K562 (cell line): Measurements from ENCODE around the gene DPAGT1. TPM values are rescaled to one million over a fixed set of nuclear protein-coding genes. Genes with fewer than 3 reads are reported as not detected.

Experiments
- ZKSCAN8 ChIP-seq: fragments of 200-800 bp; sonication (Bioruptor generic); IDR thresholded peaks from 2 replicates; pipeline ENCODE4 v1.6.1; 2016; ENCODE audit warnings: missing genetic modification characterization, missing compliant biosample characterization
- ZNF766 ChIP-seq: fragments of 200-800 bp; sonication (Bioruptor generic); conservative IDR thresholded peaks from 2 replicates; pipeline ENCODE4 v1.6.1; 2016; ENCODE audit warnings: missing genetic modification characterization, missing compliant biosample characterization
- polyA plus RNA-seq, 8 experiments: library from polyadenylated mRNA; depleted of rRNA in 4 of 8; stranded (reverse) in 5 of 8; unstranded in 3 of 8; fragments of >200 nt; fragmentation: Nextera tagmentation in 2 of 8; fragmentation: Illumina TruSeq in 1 of 8; extraction: Ambion mirVana in 2 of 8; extraction: Trizol in 1 of 8; gene quantifications; 2 replicates each; pipeline versions ENCODE4 v1.2.1 to v1.2.3, GENCODE V29; 2011 to 2014; ENCODE audit warnings: inconsistent platforms in 1 of 8, missing spikeins in 1 of 8
- total RNA-seq, 7 experiments: library from RNA; depleted of rRNA in 6 of 7; stranded (reverse); fragments of >200 nt in 6 of 7; fragmentation: Illumina TruSeq in 2 of 7; extraction: Trizol in 2 of 7; gene quantifications; 2 replicates each; pipeline versions ENCODE4 v1.2.1 to v1.2.3, GENCODE V29; 2011 to 2021; ENCODE audit warnings: low replicate concordance in 1 of 7
- TF ChIP-seq, protein P1 (sequence below): IDR thresholded peaks from 3 replicates; pipeline ENCODE4 v1.6.1; 2011; ENCODE audit warnings: borderline replicate concordance, mild to moderate bottlenecking, moderate library complexity; ENCODE audit not compliant: insufficient read length; ENCODE audit errors: extremely low read depth
- TF ChIP-seq, protein P2 (sequence below): fragments of 450-650 bp; IDR thresholded peaks from 2 replicates; pipeline ENCODE4 v1.6.1; 2016; ENCODE audit warnings: borderline replicate concordance
- TF ChIP-seq, protein P3 (sequence below): fragments of 450-650 bp; IDR thresholded peaks from 2 replicates; pipeline ENCODE4 v1.6.1; 2016; ENCODE audit warnings: mild to moderate bottlenecking, moderate library complexity
- TF ChIP-seq, protein P4 (sequence below): fragments of 250-450 bp; sonication (Bioruptor Pico); IDR thresholded peaks from 2 replicates; pipeline ENCODE4 v1.8.0; 2021; ENCODE audit warnings: borderline replicate concordance, mild to moderate bottlenecking, moderate library complexity; ENCODE audit not compliant: poor library complexity, severe bottlenecking

The DPAGT1 gene
- total and polyA plus RNA-seq, 9 of the 15 experiments (the other 6 are each of a cell fraction or from before 2014, with no cell fraction given), result 29.9 to 135 (median 85.0) TPM

DNA sequence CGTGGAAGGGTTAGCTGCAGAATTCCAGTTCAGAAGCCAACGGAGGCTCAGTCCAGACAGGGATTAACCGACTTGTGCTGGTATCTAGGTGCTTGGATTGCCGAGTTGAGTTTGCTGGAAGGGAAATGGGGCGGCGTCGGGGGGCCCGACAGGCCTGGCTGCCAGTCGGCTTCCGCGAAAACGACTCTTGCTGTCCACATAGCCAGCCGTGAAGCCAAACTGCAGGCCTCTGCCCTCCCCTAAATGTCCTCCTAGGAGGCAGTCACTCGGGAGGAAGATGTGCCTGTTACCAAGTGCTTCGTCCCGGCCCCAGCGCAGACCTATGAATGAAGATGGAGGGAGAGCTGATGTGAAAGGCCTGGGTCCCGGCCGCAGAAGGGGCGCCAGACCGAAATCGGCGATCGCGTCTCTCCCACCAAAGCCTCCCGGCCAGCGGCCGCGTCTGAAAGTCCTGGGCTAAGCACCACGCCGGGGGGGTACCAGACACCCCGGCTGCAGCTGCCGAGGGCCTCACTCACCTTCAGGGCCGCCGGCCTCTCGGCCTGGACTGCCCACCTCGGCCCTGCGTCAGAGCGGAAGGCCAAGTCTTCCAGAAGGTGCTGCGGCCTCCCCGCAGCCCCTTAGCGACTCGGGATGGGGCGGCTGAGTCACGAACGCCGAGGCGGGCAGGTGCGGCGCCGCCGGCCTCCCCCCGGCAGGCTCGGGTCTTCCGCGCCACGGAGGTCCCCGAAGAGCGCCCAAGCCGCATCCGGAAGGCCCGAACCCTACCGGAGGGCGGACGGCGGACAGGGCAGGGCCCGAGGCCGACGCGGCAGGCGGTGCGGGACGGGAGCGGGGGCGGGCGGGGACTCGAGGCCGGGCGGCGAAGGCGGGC lies 7.5 kb downstream of the DPAGT1 start (continued):
- no peak for TF ChIP-seq ZKSCAN8
- TF ChIP-seq, protein P1, sequence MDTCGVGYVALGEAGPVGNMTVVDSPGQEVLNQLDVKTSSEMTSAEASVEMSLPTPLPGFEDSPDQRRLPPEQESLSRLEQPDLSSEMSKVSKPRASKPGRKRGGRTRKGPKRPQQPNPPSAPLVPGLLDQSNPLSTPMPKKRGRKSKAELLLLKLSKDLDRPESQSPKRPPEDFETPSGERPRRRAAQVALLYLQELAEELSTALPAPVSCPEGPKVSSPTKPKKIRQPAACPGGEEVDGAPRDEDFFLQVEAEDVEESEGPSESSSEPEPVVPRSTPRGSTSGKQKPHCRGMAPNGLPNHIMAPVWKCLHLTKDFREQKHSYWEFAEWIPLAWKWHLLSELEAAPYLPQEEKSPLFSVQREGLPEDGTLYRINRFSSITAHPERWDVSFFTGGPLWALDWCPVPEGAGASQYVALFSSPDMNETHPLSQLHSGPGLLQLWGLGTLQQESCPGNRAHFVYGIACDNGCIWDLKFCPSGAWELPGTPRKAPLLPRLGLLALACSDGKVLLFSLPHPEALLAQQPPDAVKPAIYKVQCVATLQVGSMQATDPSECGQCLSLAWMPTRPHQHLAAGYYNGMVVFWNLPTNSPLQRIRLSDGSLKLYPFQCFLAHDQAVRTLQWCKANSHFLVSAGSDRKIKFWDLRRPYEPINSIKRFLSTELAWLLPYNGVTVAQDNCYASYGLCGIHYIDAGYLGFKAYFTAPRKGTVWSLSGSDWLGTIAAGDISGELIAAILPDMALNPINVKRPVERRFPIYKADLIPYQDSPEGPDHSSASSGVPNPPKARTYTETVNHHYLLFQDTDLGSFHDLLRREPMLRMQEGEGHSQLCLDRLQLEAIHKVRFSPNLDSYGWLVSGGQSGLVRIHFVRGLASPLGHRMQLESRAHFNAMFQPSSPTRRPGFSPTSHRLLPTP, result no peak
- TF ChIP-seq ZNF766 (CRISPR knock-in tag), result no peak
- TF ChIP-seq, protein P2, sequence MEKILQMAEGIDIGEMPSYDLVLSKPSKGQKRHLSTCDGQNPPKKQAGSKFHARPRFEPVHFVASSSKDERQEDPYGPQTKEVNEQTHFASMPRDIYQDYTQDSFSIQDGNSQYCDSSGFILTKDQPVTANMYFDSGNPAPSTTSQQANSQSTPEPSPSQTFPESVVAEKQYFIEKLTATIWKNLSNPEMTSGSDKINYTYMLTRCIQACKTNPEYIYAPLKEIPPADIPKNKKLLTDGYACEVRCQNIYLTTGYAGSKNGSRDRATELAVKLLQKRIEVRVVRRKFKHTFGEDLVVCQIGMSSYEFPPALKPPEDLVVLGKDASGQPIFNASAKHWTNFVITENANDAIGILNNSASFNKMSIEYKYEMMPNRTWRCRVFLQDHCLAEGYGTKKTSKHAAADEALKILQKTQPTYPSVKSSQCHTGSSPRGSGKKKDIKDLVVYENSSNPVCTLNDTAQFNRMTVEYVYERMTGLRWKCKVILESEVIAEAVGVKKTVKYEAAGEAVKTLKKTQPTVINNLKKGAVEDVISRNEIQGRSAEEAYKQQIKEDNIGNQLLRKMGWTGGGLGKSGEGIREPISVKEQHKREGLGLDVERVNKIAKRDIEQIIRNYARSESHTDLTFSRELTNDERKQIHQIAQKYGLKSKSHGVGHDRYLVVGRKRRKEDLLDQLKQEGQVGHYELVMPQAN, result no peak
- TF ChIP-seq, protein P3, sequence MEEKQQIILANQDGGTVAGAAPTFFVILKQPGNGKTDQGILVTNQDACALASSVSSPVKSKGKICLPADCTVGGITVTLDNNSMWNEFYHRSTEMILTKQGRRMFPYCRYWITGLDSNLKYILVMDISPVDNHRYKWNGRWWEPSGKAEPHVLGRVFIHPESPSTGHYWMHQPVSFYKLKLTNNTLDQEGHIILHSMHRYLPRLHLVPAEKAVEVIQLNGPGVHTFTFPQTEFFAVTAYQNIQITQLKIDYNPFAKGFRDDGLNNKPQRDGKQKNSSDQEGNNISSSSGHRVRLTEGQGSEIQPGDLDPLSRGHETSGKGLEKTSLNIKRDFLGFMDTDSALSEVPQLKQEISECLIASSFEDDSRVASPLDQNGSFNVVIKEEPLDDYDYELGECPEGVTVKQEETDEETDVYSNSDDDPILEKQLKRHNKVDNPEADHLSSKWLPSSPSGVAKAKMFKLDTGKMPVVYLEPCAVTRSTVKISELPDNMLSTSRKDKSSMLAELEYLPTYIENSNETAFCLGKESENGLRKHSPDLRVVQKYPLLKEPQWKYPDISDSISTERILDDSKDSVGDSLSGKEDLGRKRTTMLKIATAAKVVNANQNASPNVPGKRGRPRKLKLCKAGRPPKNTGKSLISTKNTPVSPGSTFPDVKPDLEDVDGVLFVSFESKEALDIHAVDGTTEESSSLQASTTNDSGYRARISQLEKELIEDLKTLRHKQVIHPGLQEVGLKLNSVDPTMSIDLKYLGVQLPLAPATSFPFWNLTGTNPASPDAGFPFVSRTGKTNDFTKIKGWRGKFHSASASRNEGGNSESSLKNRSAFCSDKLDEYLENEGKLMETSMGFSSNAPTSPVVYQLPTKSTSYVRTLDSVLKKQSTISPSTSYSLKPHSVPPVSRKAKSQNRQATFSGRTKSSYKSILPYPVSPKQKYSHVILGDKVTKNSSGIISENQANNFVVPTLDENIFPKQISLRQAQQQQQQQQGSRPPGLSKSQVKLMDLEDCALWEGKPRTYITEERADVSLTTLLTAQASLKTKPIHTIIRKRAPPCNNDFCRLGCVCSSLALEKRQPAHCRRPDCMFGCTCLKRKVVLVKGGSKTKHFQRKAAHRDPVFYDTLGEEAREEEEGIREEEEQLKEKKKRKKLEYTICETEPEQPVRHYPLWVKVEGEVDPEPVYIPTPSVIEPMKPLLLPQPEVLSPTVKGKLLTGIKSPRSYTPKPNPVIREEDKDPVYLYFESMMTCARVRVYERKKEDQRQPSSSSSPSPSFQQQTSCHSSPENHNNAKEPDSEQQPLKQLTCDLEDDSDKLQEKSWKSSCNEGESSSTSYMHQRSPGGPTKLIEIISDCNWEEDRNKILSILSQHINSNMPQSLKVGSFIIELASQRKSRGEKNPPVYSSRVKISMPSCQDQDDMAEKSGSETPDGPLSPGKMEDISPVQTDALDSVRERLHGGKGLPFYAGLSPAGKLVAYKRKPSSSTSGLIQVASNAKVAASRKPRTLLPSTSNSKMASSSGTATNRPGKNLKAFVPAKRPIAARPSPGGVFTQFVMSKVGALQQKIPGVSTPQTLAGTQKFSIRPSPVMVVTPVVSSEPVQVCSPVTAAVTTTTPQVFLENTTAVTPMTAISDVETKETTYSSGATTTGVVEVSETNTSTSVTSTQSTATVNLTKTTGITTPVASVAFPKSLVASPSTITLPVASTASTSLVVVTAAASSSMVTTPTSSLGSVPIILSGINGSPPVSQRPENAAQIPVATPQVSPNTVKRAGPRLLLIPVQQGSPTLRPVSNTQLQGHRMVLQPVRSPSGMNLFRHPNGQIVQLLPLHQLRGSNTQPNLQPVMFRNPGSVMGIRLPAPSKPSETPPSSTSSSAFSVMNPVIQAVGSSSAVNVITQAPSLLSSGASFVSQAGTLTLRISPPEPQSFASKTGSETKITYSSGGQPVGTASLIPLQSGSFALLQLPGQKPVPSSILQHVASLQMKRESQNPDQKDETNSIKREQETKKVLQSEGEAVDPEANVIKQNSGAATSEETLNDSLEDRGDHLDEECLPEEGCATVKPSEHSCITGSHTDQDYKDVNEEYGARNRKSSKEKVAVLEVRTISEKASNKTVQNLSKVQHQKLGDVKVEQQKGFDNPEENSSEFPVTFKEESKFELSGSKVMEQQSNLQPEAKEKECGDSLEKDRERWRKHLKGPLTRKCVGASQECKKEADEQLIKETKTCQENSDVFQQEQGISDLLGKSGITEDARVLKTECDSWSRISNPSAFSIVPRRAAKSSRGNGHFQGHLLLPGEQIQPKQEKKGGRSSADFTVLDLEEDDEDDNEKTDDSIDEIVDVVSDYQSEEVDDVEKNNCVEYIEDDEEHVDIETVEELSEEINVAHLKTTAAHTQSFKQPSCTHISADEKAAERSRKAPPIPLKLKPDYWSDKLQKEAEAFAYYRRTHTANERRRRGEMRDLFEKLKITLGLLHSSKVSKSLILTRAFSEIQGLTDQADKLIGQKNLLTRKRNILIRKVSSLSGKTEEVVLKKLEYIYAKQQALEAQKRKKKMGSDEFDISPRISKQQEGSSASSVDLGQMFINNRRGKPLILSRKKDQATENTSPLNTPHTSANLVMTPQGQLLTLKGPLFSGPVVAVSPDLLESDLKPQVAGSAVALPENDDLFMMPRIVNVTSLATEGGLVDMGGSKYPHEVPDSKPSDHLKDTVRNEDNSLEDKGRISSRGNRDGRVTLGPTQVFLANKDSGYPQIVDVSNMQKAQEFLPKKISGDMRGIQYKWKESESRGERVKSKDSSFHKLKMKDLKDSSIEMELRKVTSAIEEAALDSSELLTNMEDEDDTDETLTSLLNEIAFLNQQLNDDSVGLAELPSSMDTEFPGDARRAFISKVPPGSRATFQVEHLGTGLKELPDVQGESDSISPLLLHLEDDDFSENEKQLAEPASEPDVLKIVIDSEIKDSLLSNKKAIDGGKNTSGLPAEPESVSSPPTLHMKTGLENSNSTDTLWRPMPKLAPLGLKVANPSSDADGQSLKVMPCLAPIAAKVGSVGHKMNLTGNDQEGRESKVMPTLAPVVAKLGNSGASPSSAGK, result no peak
- TF ChIP-seq, protein P4, sequence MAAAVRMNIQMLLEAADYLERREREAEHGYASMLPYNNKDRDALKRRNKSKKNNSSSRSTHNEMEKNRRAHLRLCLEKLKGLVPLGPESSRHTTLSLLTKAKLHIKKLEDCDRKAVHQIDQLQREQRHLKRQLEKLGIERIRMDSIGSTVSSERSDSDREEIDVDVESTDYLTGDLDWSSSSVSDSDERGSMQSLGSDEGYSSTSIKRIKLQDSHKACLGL, result no peak
